Measurements from ENCODE around the gene ANO6.

DNA sequence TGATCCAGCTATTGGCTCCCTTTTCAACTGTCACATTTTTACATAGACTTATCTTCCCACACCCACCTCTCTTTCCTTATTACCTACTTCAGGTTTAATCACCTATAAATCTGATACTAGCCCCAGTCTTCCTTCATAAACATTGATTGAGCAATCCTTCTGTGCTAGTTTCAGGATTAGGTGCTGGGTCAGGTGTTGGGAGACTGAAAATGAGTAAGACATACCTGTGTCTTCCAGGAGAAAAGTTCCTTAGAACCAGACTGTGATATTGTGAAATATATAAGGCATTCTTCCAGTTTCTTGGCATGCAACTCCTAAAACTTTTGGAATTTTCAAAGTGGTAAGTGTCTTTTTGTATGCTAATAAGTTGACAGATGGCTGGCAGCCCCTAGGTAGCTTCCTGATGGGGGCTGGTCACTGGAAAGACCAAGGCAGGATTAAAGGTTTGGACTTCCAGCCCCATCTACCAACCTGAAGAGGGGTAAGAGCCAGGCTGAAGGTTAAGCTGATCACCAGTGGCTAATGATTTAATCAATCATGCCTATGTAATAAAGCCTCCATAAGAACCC lies 4.6 kb downstream of the ANO6 start:
- TF ChIP-seq EZH2 (IDR thresholded peaks at IDR 0.05; ENCODE audit: borderline replicate concordance, insufficient read depth, low read depth, low read length, poor library complexity, severe bottlenecking) (no peak), CTCF (IDR thresholded peaks at IDR 0.05) (no peak)

Measured in B cell (primary cell).